ENCODE data around the gene BCAS1.

BCAS1 gene

DNA sequence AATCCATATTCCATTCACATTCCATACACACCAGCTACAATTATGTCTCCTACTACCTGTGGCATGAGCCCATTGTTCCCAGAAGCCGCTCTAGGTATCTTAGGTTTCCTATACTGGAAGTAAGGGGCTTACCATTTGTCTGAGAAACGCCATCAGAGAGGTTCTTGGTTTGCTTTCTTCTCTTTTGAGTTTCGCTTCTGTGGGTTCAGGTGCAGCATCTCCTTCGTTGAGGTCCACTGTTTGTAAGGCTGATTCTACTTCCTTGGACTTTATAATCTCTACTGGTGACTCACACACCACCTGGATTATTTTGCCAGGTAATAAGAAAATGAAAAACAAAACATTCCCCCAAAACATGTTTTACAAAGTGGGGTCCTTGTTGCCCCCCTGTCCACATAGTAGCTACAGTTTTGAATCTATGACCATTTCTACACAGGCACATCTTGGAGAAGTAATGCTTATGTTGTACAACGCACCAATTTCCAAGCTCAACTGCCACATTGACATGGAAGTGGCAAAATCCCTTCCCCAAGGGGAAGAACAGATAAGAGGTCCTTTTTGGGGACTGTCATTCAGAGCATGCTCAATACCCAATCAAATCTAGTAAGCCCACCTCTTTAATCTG, 103.5 kb downstream of the BCAS1 start:
- TF ChIP-seq, protein P1, sequence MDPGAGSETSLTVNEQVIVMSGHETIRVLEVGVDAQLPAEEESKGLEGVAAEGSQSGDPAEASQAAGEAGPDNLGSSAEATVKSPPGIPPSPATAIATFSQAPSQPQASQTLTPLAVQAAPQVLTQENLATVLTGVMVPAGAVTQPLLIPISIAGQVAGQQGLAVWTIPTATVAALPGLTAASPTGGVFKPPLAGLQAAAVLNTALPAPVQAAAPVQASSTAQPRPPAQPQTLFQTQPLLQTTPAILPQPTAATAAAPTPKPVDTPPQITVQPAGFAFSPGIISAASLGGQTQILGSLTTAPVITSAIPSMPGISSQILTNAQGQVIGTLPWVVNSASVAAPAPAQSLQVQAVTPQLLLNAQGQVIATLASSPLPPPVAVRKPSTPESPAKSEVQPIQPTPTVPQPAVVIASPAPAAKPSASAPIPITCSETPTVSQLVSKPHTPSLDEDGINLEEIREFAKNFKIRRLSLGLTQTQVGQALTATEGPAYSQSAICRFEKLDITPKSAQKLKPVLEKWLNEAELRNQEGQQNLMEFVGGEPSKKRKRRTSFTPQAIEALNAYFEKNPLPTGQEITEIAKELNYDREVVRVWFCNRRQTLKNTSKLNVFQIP (CRISPR knock-in tag; IDR thresholded peaks at IDR 0.05; ENCODE audit: borderline replicate concordance, low read depth) = no peak
- TF ChIP-seq ESRRG (CRISPR knock-in tag; IDR thresholded peaks at IDR 0.05) = no peak
- no peak for TF ChIP-seq TOX (CRISPR knock-in tag; IDR thresholded peaks at IDR 0.05; ENCODE audit: borderline replicate concordance)
- TF ChIP-seq ZNF565 (CRISPR knock-in tag; conservative IDR thresholded peaks at IDR 0.05; ENCODE audit: low read depth) = no peak
- TF ChIP-seq, protein P2, sequence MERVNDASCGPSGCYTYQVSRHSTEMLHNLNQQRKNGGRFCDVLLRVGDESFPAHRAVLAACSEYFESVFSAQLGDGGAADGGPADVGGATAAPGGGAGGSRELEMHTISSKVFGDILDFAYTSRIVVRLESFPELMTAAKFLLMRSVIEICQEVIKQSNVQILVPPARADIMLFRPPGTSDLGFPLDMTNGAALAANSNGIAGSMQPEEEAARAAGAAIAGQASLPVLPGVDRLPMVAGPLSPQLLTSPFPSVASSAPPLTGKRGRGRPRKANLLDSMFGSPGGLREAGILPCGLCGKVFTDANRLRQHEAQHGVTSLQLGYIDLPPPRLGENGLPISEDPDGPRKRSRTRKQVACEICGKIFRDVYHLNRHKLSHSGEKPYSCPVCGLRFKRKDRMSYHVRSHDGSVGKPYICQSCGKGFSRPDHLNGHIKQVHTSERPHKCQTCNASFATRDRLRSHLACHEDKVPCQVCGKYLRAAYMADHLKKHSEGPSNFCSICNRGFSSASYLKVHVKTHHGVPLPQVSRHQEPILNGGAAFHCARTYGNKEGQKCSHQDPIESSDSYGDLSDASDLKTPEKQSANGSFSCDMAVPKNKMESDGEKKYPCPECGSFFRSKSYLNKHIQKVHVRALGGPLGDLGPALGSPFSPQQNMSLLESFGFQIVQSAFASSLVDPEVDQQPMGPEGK (CRISPR knock-in tag; IDR thresholded peaks at IDR 0.05; ENCODE audit: borderline replicate concordance) = no peak
- no peak for TF ChIP-seq TCF4 (CRISPR knock-in tag; IDR thresholded peaks at IDR 0.05; ENCODE audit: borderline replicate concordance)
- TF ChIP-seq GLIS3 (CRISPR knock-in tag; IDR thresholded peaks at IDR 0.05) = no peak
- no peak for TF ChIP-seq RARB (CRISPR knock-in tag; IDR thresholded peaks at IDR 0.05)
- TF ChIP-seq, protein P3, sequence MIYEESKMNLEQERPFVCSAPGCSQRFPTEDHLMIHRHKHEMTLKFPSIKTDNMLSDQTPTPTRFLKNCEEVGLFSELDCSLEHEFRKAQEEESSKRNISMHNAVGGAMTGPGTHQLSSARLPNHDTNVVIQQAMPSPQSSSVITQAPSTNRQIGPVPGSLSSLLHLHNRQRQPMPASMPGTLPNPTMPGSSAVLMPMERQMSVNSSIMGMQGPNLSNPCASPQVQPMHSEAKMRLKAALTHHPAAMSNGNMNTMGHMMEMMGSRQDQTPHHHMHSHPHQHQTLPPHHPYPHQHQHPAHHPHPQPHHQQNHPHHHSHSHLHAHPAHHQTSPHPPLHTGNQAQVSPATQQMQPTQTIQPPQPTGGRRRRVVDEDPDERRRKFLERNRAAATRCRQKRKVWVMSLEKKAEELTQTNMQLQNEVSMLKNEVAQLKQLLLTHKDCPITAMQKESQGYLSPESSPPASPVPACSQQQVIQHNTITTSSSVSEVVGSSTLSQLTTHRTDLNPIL (CRISPR knock-in tag; IDR thresholded peaks at IDR 0.05; ENCODE audit: low read depth) = no peak
- TF ChIP-seq ZFP3 (CRISPR knock-in tag; IDR thresholded peaks at IDR 0.05) = no peak
- no peak for TF ChIP-seq SNAI2 (CRISPR knock-in tag; IDR thresholded peaks at IDR 0.05)
- no peak for TF ChIP-seq ZNF8 (CRISPR knock-in tag; IDR thresholded peaks at IDR 0.05)
- no peak for TF ChIP-seq CSDC2 (CRISPR knock-in tag; IDR thresholded peaks at IDR 0.05)
- no peak for TF ChIP-seq ZNF70 (CRISPR knock-in tag; IDR thresholded peaks at IDR 0.05)
- TF ChIP-seq PPARA (CRISPR knock-in tag; IDR thresholded peaks at IDR 0.05; ENCODE audit: borderline replicate concordance) = no peak
- no peak for TF ChIP-seq OSR1 (CRISPR knock-in tag; IDR thresholded peaks at IDR 0.05)
- TF ChIP-seq, protein P4, sequence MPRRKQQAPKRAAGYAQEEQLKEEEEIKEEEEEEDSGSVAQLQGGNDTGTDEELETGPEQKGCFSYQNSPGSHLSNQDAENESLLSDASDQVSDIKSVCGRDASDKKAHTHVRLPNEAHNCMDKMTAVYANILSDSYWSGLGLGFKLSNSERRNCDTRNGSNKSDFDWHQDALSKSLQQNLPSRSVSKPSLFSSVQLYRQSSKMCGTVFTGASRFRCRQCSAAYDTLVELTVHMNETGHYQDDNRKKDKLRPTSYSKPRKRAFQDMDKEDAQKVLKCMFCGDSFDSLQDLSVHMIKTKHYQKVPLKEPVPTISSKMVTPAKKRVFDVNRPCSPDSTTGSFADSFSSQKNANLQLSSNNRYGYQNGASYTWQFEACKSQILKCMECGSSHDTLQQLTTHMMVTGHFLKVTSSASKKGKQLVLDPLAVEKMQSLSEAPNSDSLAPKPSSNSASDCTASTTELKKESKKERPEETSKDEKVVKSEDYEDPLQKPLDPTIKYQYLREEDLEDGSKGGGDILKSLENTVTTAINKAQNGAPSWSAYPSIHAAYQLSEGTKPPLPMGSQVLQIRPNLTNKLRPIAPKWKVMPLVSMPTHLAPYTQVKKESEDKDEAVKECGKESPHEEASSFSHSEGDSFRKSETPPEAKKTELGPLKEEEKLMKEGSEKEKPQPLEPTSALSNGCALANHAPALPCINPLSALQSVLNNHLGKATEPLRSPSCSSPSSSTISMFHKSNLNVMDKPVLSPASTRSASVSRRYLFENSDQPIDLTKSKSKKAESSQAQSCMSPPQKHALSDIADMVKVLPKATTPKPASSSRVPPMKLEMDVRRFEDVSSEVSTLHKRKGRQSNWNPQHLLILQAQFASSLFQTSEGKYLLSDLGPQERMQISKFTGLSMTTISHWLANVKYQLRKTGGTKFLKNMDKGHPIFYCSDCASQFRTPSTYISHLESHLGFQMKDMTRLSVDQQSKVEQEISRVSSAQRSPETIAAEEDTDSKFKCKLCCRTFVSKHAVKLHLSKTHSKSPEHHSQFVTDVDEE (CRISPR knock-in tag; IDR thresholded peaks at IDR 0.05) = no peak
- no peak for TF ChIP-seq ISL1 (CRISPR knock-in tag; IDR thresholded peaks at IDR 0.05)
- no peak for TF ChIP-seq ARNTL (CRISPR knock-in tag; IDR thresholded peaks at IDR 0.05; ENCODE audit: borderline replicate concordance, low read depth)
- TF ChIP-seq, protein P5, sequence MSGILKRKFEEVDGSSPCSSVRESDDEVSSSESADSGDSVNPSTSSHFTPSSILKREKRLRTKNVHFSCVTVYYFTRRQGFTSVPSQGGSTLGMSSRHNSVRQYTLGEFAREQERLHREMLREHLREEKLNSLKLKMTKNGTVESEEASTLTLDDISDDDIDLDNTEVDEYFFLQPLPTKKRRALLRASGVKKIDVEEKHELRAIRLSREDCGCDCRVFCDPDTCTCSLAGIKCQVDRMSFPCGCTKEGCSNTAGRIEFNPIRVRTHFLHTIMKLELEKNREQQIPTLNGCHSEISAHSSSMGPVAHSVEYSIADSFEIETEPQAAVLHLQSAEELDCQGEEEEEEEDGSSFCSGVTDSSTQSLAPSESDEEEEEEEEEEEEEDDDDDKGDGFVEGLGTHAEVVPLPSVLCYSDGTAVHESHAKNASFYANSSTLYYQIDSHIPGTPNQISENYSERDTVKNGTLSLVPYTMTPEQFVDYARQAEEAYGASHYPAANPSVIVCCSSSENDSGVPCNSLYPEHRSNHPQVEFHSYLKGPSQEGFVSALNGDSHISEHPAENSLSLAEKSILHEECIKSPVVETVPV (CRISPR knock-in tag; IDR thresholded peaks at IDR 0.05) = no peak
- ATAC-seq = no peak

DNA sequence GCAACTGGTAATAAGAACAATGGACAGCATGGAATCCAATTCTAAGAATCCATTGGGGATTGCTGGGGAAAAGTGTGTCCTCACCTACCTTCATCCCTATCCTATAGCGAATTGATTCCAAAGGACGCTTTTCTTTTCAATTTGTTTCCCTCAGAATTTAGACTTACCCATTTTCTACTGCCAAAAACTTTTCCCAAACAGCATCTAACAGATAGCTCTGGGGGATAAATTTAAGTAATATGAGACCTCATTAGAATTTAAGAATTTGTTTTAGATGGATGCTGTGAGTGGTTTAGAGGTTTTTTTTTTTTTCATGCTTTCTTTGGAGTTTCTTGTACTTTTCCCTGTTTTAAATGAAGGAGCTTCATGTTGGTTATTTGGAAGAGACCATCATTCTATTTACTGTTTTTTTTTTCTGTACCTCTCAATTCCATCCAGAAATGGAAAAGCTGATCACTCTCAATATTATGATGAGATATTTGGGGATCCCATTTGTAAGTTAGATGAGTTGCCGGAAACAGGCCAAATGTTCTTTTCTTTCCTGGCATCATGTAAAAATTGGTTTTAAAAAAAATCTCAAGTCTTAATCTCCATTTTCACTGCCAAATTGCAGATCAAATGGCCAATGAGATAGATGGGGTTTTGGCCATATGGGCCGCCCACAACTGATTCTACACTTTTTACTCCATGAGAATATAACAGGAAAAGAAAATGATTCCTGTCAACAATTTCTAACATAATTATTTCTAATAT, 105.7 kb downstream of the BCAS1 start:
- TF ChIP-seq ZFP3 (CRISPR knock-in tag; IDR thresholded peaks at IDR 0.05) (no peak), ZFP30 (CRISPR knock-in tag; IDR thresholded peaks at IDR 0.05) (no peak), SNAI2 (CRISPR knock-in tag; IDR thresholded peaks at IDR 0.05) (no peak), BACH2 (CRISPR knock-in tag; IDR thresholded peaks at IDR 0.05; ENCODE audit: borderline replicate concordance) (no peak), TCF4 (CRISPR knock-in tag; IDR thresholded peaks at IDR 0.05; ENCODE audit: borderline replicate concordance) (no peak), CSDC2 (CRISPR knock-in tag; IDR thresholded peaks at IDR 0.05) (no peak), GLIS3 (CRISPR knock-in tag; IDR thresholded peaks at IDR 0.05) (no peak)
- no peak for ATAC-seq
